GM21825 (cell line): ENCODE data around the gene DNASE1L3.
"Not testable (repeated sequence)": the region's sequence is repeated elsewhere in the genome, so short reads cannot be mapped to it uniquely, and the experiment has no call there.

ENCODE experiments used
- ATAC-seq: cut with Tn5 transposase; IDR thresholded peaks from one replicate; pipeline ENCODE4 v1.9.1; 2021; ENCODE audit warnings: mild to moderate bottlenecking, moderate library complexity; ENCODE audit not compliant: unreplicated experiment

DNASE1L3 gene

GRCh38 chr3:58236527-58237237 is 25.9 kb upstream of the DNASE1L3 start:
- ATAC-seq, result no peak

- no peak for ATAC-seq
Observed at GRCh38 chr3:58235970-58236369, 25.2 kb upstream of the DNASE1L3 start.

- ATAC-seq, result no peak
Observed at GRCh38 chr3:58234516-58234931, 23.8 kb upstream of the DNASE1L3 start.

- no peak for ATAC-seq
Observed at GRCh38 chr3:58231666-58232065, 20.9 kb upstream of the DNASE1L3 start.

- ATAC-seq, result no peak
Observed at GRCh38 chr3:58230876-58231552, 20.2 kb upstream of the DNASE1L3 start.

GRCh38 chr3:58227933-58228332 is 17.2 kb upstream of the DNASE1L3 start:
- not testable (repeated sequence) for ATAC-seq

GRCh38 chr3:58223855-58224254 is 13.1 kb upstream of the DNASE1L3 start:
- ATAC-seq, result no peak

GRCh38 chr3:58222161-58222724 is 11.5 kb upstream of the DNASE1L3 start:
- no peak for ATAC-seq

- ATAC-seq, result no peak
Observed at GRCh38 chr3:58218904-58219303, 8.1 kb upstream of the DNASE1L3 start.

GRCh38 chr3:58217209-58217811 is 6.5 kb upstream of the DNASE1L3 start:
- ATAC-seq, result peak; percentile 33

GRCh38 chr3:58216496-58217195 is 5.9 kb upstream of the DNASE1L3 start:
- no peak for ATAC-seq

GRCh38 chr3:58215317-58216025 is 4.7 kb upstream of the DNASE1L3 start:
- ATAC-seq, result peak; percentile 4

- peak; percentile 78 for ATAC-seq
Observed at GRCh38 chr3:58214484-58215316, 3.9 kb upstream of the DNASE1L3 start.

GRCh38 chr3:58209933-58210332 is 839 bp downstream of the DNASE1L3 start:
- no peak for ATAC-seq

- no peak for ATAC-seq
Observed at GRCh38 chr3:58207954-58208353, 2.8 kb downstream of the DNASE1L3 start.

GRCh38 chr3:58206406-58207011 is 4.3 kb downstream of the DNASE1L3 start:
- no peak for ATAC-seq

GRCh38 chr3:58205981-58206380 is 4.8 kb downstream of the DNASE1L3 start:
- no peak for ATAC-seq

- ATAC-seq, result no peak
Observed at GRCh38 chr3:58204720-58205119, 6.1 kb downstream of the DNASE1L3 start.

GRCh38 chr3:58203541-58203940 is 7.2 kb downstream of the DNASE1L3 start:
- no peak for ATAC-seq
